GM12878 (cell line): ENCODE measurements around the gene CCDC80. TPM values are rescaled to one million over a fixed set of nuclear protein-coding genes. Genes with fewer than 3 reads are reported as not detected.

Experiments used
- ATAC-seq: fragments of 200-7000 bp; cut with Tn5 transposase; 3 replicates; pipeline ENCODE4 v1.9.1; 2020; ENCODE audit warnings: mild to moderate bottlenecking, moderate library complexity
- BruUV-seq: library from RNA; stranded (reverse); fragments of 400-500 nt; replicated peaks from 2 replicates; lab custom pipeline; 2021; lab: Mats Ljungman, UMichigan
- CTCF ChIA-PET: fragments of 300-600 bp; sonication (Branson Sonifier 250); formaldehyde crosslinking; extraction: SDS; loops from one replicate; lab custom pipeline; 2021; ENCODE audit warnings: inconsistent platforms; lab: Yijun Ruan, JAX
- POLR2A ChIA-PET: fragments of 350-600 bp; formaldehyde crosslinking; extraction: SDS; loops from one replicate; lab custom pipeline; 2021; ENCODE audit warnings: inconsistent platforms; lab: Charles Lee
- RAD21 ChIA-PET: fragments of 300-600 bp; sonication (Branson Sonifier 250); formaldehyde crosslinking; loops from one replicate; lab custom pipeline; 2023; ENCODE audit warnings: antibody characterized with exemption; ENCODE audit not compliant: unreplicated experiment; lab: Charles Lee
- SMC1A ChIA-PET: fragments of 300-600 bp; sonication (Branson Sonifier 250); formaldehyde crosslinking; loops from one replicate; lab custom pipeline; 2023; ENCODE audit not compliant: unreplicated experiment, uncharacterized antibody; lab: Charles Lee
- DNase-seq: peaks from one replicate; pipeline ENCODE4 v3.0.0-alpha.2; 2011; ENCODE audit warnings: low read depth, low spot score
- FAIRE-seq: peaks from 3 replicates; lab custom pipeline; 2011; peaks lifted over from hg19 to GRCh38; lab: Jason Lieb, UNC
- H2AFZ ChIP-seq: 2 replicates; pipeline ENCODE4 v1.6.0; 2011; ENCODE audit warnings: low read depth, low read length, control low read depth; ENCODE audit not compliant: control insufficient read depth
- H3K27ac ChIP-seq: 2 replicates; pipeline ENCODE4 v1.5.1; 2011; ENCODE audit warnings: control low read depth; ENCODE audit not compliant: control insufficient read depth, insufficient read depth
- H3K27me3 ChIP-seq, 2 experiments: replicated peaks in 1 of 2; 2 replicates each; pipeline versions ENCODE4 v1.6.0 to v1.6.1; 2011; ENCODE audit warnings: low read length in 1 of 2; ENCODE audit not compliant: control insufficient read depth in 2 of 2, insufficient read depth in 2 of 2
- H3K36me3 ChIP-seq, 2 experiments: 2 replicates each; pipeline ENCODE4 v1.5.1; 2011; ENCODE audit warnings: low read length in 1 of 2; ENCODE audit not compliant: control insufficient read depth in 2 of 2, insufficient read depth in 2 of 2
- H3K4me1 ChIP-seq: 2 replicates; pipeline ENCODE4 v1.6.1; 2011; ENCODE audit warnings: mild to moderate bottlenecking, low read length, moderate library complexity, mixed read lengths; ENCODE audit not compliant: control insufficient read depth, insufficient read depth
- H3K4me2 ChIP-seq: 2 replicates; pipeline ENCODE4 v1.6.0; 2011; ENCODE audit warnings: control low read depth; ENCODE audit not compliant: control insufficient read depth, insufficient read depth
- H3K4me3 ChIP-seq: fragments of 200-600 bp; sonication (generic); 2 replicates; pipeline ENCODE4 v1.5.1; 2016
- H3K79me2 ChIP-seq: 2 replicates; pipeline ENCODE4 v1.6.0; 2011; ENCODE audit warnings: low read length; ENCODE audit not compliant: control insufficient read depth, insufficient read depth
- H3K9ac ChIP-seq: 2 replicates; pipeline ENCODE4 v1.8.0; 2011; ENCODE audit warnings: low read length, control low read depth, mixed read lengths; ENCODE audit not compliant: control insufficient read depth, insufficient read depth
- H3K9me3 ChIP-seq: replicated peaks from 3 replicates; pipeline ENCODE4 v1.5.1; 2011; ENCODE audit warnings: mild to moderate bottlenecking, low read length; ENCODE audit not compliant: control insufficient read depth, insufficient read depth
- H4K20me1 ChIP-seq: 2 replicates; pipeline ENCODE4 v1.6.0; 2011; ENCODE audit not compliant: control insufficient read depth, insufficient read depth
- BRCA1 ChIP-seq: IDR thresholded peaks from 2 replicates; pipeline ENCODE4 v1.6.1; 2011; ENCODE audit warnings: low read depth, low read length, improper control_type of control experiment
- EP300 ChIP-seq, 2 experiments: fragments of 150-350 bp in 1 of 2; IDR thresholded peaks; 2 replicates each; pipeline ENCODE4 v1.6.1; 2011 to 2012; ENCODE audit warnings: low read depth in 2 of 2, low read length in 2 of 2, borderline replicate concordance in 1 of 2, improper control_type of control experiment in 1 of 2, inconsistent platforms in 1 of 2; ENCODE audit not compliant: control insufficient read depth in 1 of 2
- ESRRA ChIP-seq: IDR thresholded peaks from 2 replicates; pipeline ENCODE4 v1.6.1; 2012; ENCODE audit warnings: mild to moderate bottlenecking, low read length, improper control_type of control experiment
- FOS ChIP-seq: IDR thresholded peaks from 3 replicates; pipeline ENCODE4 v1.6.1; 2011; ENCODE audit warnings: borderline replicate concordance; ENCODE audit not compliant: insufficient read length; ENCODE audit errors: extremely low read depth
- KLF5 ChIP-seq: fragments of 450-650 bp; IDR thresholded peaks from 2 replicates; pipeline ENCODE4 v1.6.1; 2014; ENCODE audit warnings: mild to moderate bottlenecking; ENCODE audit not compliant: partially characterized antibody
- NFXL1 ChIP-seq: fragments of 450-650 bp; IDR thresholded peaks from 2 replicates; pipeline ENCODE4 v1.6.1; 2017; ENCODE audit warnings: antibody characterized with exemption, mild to moderate bottlenecking, borderline replicate concordance
- NR2C1 ChIP-seq: fragments of 450-650 bp; IDR thresholded peaks from 2 replicates; pipeline ENCODE4 v1.6.1; 2017; ENCODE audit warnings: antibody characterized with exemption, mild to moderate bottlenecking, moderate library complexity
- SMC3 ChIP-seq: IDR thresholded peaks from 2 replicates; pipeline ENCODE4 v1.6.1; 2011; ENCODE audit warnings: low read length, improper control_type of control experiment, borderline replicate concordance
- SUZ12 ChIP-seq: fragments of 200-600 bp; sonication (generic); IDR thresholded peaks from one replicate; pipeline ENCODE4 v1.6.1; 2018; ENCODE audit warnings: antibody characterized with exemption, mild to moderate bottlenecking; ENCODE audit not compliant: unreplicated experiment
- USF2 ChIP-seq: IDR thresholded peaks from 2 replicates; pipeline ENCODE4 v1.6.1; 2011; ENCODE audit warnings: low read depth, low read length, improper control_type of control experiment, borderline replicate concordance
- ZBED1 ChIP-seq: IDR thresholded peaks from 2 replicates; pipeline ENCODE4 v1.6.1; 2016; ENCODE audit warnings: borderline replicate concordance
- ZBTB33 ChIP-seq: fragments of 450-650 bp; IDR thresholded peaks from 2 replicates; pipeline ENCODE4 v1.6.1; 2017; ENCODE audit warnings: mild to moderate bottlenecking
- ZNF207 ChIP-seq: fragments of 450-650 bp; IDR thresholded peaks from 2 replicates; pipeline ENCODE4 v1.6.1; 2014; ENCODE audit warnings: antibody characterized with exemption, mild to moderate bottlenecking, borderline replicate concordance
- WGBS: methylation state at CpG from one replicate; pipeline ENCODE4 v1.1.6; 2016; ENCODE audit warnings: low lambda C conversion rate; ENCODE audit not compliant: insufficient replicate concordance, insufficient coverage; ENCODE audit errors: missing lambda C conversion rate; 5-methylcytosine and 5-hydroxymethylcytosine counted together
- in situ Hi-C: fragments of 300-500 bp; cut with MboI; formaldehyde crosslinking; loops from 9 replicates; pipeline ENCODE4 v1.14.3; 2018; ENCODE audit warnings: mixed read lengths
- intact Hi-C: fragments of 100-400 bp; cut with micrococcal nuclease; formaldehyde crosslinking; loops from one replicate; pipeline ENCODE4 v1.14.2; 2022; ENCODE audit not compliant: unreplicated experiment
- polyA plus RNA-seq, 11 experiments: library from polyadenylated mRNA; depleted of rRNA in 4 of 11; unstranded in 6 of 11; stranded (reverse) in 5 of 11; fragments of >200 nt; fragmentation: Nextera tagmentation in 4 of 11; fragmentation: Illumina TruSeq in 1 of 11; extraction: Ambion mirVana in 4 of 11; extraction: Trizol in 1 of 11; gene quantifications; 1 replicate in 1 of 11; 2 replicates in 10 of 11; pipeline versions ENCODE4 v1.2.1 to v1.2.3, GENCODE V29; 2011 to 2016; ENCODE audit warnings: inconsistent platforms in 2 of 11, missing spikeins in 2 of 11, low read depth in 1 of 11
- total RNA-seq, 4 experiments: library from RNA; depleted of rRNA in 3 of 4; stranded (reverse); fragments of >200 nt in 3 of 4; fragmentation: Illumina TruSeq in 1 of 4; extraction: Trizol in 1 of 4; gene quantifications; 2 replicates each; pipeline versions ENCODE4 v1.2.1 to v1.2.3, GENCODE V29; 2013 to 2021

Gene CCDC80
- total and polyA plus RNA-seq, 10 of the 15 experiments (the other 5 are each of a cell fraction or from before 2014, with no cell fraction given): 0.01 to 0.59 (median 0.21) TPM; not detected in 5

- FAIRE-seq: no peak
- no peak overlapping the region for H2AFZ ChIP-seq
- no peak overlapping the region for H3K27ac ChIP-seq
- RAD21 ChIA-PET: interaction anchor here (0.9 to 1.8 kb wide), 3 partner anchors 10 to 327 kb away, joined by 3 to 7 read pairs (median 3); partner anchors contain the start of gene CD200R1
- ATAC-seq: no peak
- H3K9ac ChIP-seq: no peak overlapping the region
- POLR2A ChIA-PET: no interaction called here
- intact Hi-C loops: no loop called here
- H3K4me1 ChIP-seq: peaks cover 15% of the 10 kb centered on the region
- in situ Hi-C loops: loop anchor here (10.0 kb wide), 1 partner anchor 638 kb away; no protein-coding TSS in a partner anchor
- no peak for DNase-seq
- no TSS peak for BruUV-seq
- SMC1A ChIA-PET: interaction anchor here (0.7 to 6.9 kb wide), 3 partner anchors 11 to 396 kb away, joined by 3 to 55 read pairs (median 3); no protein-coding TSS in a partner anchor
- CTCF ChIA-PET: interaction anchor here (0.8 to 1.6 kb wide), 5 partner anchors 12 to 641 kb away, joined by 3 to 4 read pairs (median 3); no protein-coding TSS in a partner anchor
- H3K9me3 ChIP-seq: no peaks in the 10 kb centered on the region
- H3K4me3 ChIP-seq: no peak overlapping the region
- 85% methylated on average over 5 of the region's 5 CpGs for WGBS
- no peaks in the 10 kb centered on the region for H4K20me1 ChIP-seq
- no peaks in the 10 kb centered on the region for H3K36me3 ChIP-seq
- H3K79me2 ChIP-seq: no peaks in the 10 kb centered on the region
- no peak for TF ChIP-seq ZBED1
- TF ChIP-seq SUZ12: no peak
- TF ChIP-seq SMC3: no peak
- TF ChIP-seq FOS: no peak
- no peak for TF ChIP-seq KLF5
- TF ChIP-seq ZBTB33: no peak
- TF ChIP-seq ESRRA: no peak
- TF ChIP-seq NFXL1: no peak
- no peak for TF ChIP-seq NR2C1
- TF ChIP-seq EP300 (IDR thresholded peaks at IDR 0.05; ENCODE audit: borderline replicate concordance in 1 of 2, control insufficient read depth in 1 of 2, low read depth in 2 of 2, low read length in 2 of 2): no peak
- TF ChIP-seq ZNF207: no peak
- no peak for TF ChIP-seq USF2
- no peak for TF ChIP-seq BRCA1
- TF ChIP-seq, all 136 proteins: peak for 0
- no peak overlapping the region for H3K4me2 ChIP-seq
- H3K27me3 ChIP-seq: peaks cover 0 to 7% of the 10 kb centered on the region in 2 experiments; a peak in 3 of 4 replicates
Measured at GRCh38 chr3:112647122-112647521, 6.2 kb upstream of the CCDC80 start.
